Fibroblast of pulmonary artery (primary cell): ENCODE measurements around the gene GPR158.
A peak's percentile ranks its signal among the peaks of the same experiment; 100 is the strongest.

ENCODE experiments used
- DNase-seq: peaks from one replicate; pipeline ENCODE4 v3.0.0-alpha.2; 2010; ENCODE audit warnings: low read depth
- H3K4me3 ChIP-seq: replicated peaks from 2 replicates; pipeline ENCODE4 v1.5.1; 2011; ENCODE audit warnings: low read depth, mild to moderate bottlenecking, control low read depth, low read length, moderate library complexity
- CTCF ChIP-seq: IDR thresholded peaks from 2 replicates; pipeline ENCODE4 v1.5.1; 2011; ENCODE audit warnings: mild to moderate bottlenecking, control low read depth, low read length, inconsistent platforms; ENCODE audit errors: missing control alignments

Gene GPR158

DNA sequence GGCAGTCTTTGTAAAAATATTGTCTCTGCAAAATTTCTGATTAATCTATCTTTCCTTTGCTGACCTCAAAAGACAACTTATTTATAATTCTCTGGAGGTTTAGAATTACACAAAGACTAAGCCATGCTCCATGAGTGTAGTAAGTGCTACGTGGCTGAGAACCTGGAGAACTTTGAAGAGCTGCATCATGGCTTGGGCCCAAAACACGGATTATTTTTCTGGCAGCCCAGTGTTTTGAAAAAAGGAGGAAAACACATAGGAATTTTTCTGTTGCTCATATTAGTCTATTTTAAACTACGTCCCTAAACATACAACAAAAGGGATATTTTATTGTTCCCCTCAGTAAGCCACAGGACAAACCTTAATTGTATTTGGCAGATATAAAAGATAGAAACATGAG lies 398.5 kb downstream of the GPR158 start:
- no peak overlapping the region for H3K4me3 ChIP-seq
- no peak for DNase-seq
- TF ChIP-seq CTCF, result no peak

DNA sequence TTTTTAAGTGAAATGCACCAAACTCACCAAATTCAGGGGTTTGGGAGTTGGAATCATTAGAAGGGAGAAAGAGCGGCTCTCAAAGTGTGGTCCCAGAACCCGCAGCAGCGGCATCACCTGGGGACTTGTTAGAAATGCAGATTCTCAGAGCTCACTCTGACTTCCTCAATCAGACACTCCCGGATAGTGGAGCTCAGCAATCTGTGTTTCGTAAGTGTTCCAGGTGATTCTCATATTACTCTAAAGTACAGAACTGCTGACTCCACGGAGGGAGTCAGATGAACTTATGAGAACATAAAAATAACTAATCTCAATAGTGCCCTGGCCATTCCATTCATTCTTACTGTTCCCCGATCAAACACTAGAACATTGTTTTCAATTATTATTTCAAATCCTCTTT lies 400.5 kb downstream of the GPR158 start:
- H3K4me3 ChIP-seq, result no peak overlapping the region
- no peak for TF ChIP-seq CTCF
- no peak for DNase-seq

- no peak overlapping the region for H3K4me3 ChIP-seq
- no peak for TF ChIP-seq CTCF
- no peak for DNase-seq
These were observed 403.3 kb downstream of the GPR158 start for GRCh38 chr10:25578061-25578460.

DNA sequence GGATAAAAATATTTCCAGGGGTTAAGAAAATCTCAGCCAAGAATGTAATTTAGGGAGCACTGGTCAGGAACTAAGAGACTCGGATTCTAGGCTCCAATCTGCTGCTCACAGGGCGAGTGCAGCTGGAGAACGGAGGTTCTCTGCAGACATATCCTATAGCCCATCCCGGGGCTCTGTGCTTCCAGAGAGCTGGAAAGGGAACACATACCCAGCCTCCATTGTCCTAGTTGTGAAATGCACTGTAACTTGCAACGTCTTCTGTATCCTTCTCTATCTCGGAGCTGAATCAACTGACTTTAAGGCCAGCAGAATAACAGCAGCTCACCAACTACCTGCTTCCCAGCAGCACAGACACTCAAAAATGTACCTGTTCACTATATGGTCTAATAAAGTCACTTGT lies 408.2 kb downstream of the GPR158 start:
- DNase-seq, result no peak
- TF ChIP-seq CTCF, result no peak
- no peak overlapping the region for H3K4me3 ChIP-seq

- no peak for DNase-seq
- TF ChIP-seq CTCF, result no peak
- no peak overlapping the region for H3K4me3 ChIP-seq
These were observed 425.9 kb downstream of the GPR158 start for GRCh38 chr10:25600651-25601050.

DNA sequence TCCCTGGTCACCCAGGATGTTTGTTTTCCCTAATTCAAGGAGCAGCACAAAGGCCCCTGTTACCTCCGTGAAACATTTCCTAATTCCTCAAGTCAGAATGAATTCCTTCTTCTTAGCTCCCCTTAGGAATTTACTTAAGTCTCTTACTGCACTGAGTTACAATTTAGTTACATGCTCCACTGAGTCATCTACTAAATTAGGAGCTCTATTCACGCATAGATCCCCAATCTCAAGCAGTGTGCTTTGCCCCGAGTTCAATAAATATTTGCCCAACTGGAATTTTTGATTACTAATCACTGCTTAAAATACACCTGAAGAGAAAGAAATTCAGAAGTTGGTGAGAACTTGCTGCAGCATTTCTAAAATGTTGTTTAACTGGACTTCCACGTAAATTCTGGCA lies 429.8 kb downstream of the GPR158 start:
- H3K4me3 ChIP-seq, result no peak overlapping the region
- no peak for DNase-seq
- no peak for TF ChIP-seq CTCF

- TF ChIP-seq CTCF, result no peak
- H3K4me3 ChIP-seq, result no peak overlapping the region
- peak; percentile 34 for DNase-seq
These were observed 439.9 kb downstream of the GPR158 start for GRCh38 chr10:25614652-25615051.
